HCT116 (cell line): ENCODE measurements around the gene DNMT3L.

Experiments used
- CEBPB ChIP-seq: IDR thresholded peaks from 2 replicates; pipeline ENCODE4 v1.6.1; 2012; ENCODE audit warnings: low read depth
- EGR1 ChIP-seq: IDR thresholded peaks from 2 replicates; pipeline ENCODE4 v1.6.1; 2012; ENCODE audit warnings: low read depth
- ELF1 ChIP-seq: IDR thresholded peaks from 2 replicates; pipeline ENCODE4 v1.6.1; 2012; ENCODE audit warnings: low read depth, borderline replicate concordance
- EZH2 ChIP-seq: fragments of 200-600 bp; sonication (generic); IDR thresholded peaks from 2 replicates; pipeline ENCODE4 v1.6.1; 2017; ENCODE audit warnings: antibody characterized with exemption, mixed run types
- EZH2phosphoT487 ChIP-seq: fragments of 200-600 bp; IDR thresholded peaks from 2 replicates; pipeline ENCODE4 v1.6.1; 2018; ENCODE audit warnings: antibody characterized with exemption, borderline replicate concordance
- FOSL1 ChIP-seq: IDR thresholded peaks from 2 replicates; pipeline ENCODE4 v1.6.1; 2012; ENCODE audit warnings: low read depth
- POLR2A ChIP-seq: IDR thresholded peaks from 2 replicates; pipeline ENCODE4 v1.7.0; 2011; ENCODE audit warnings: borderline replicate concordance; ENCODE audit not compliant: insufficient read depth, insufficient read length; ENCODE audit errors: extremely low read depth
- POLR2AphosphoS5 ChIP-seq: IDR thresholded peaks from 2 replicates; pipeline ENCODE4 v1.6.1; 2011; ENCODE audit warnings: mild to moderate bottlenecking, low read depth, low read length, moderate library complexity
- YY1 ChIP-seq: IDR thresholded peaks from 2 replicates; pipeline ENCODE4 v1.6.1; 2011; ENCODE audit warnings: low read length, low read depth, moderate library complexity, mild to moderate bottlenecking; ENCODE audit not compliant: insufficient replicate concordance; ENCODE audit errors: extremely low read depth
- ZNF274 ChIP-seq: fragments of 200-500 bp; sonication (Bioruptor generic); IDR thresholded peaks from 2 replicates; pipeline ENCODE4 v1.6.1; 2014; ENCODE audit warnings: mild to moderate bottlenecking, low read depth, low read length, inconsistent platforms
- TF ChIP-seq, protein P1 (sequence below), 3 experiments: fragments of 200-600 bp in 1 of 3; sonication (generic) in 1 of 3; IDR thresholded peaks in 2 of 3; conservative IDR thresholded peaks in 1 of 3; 2 replicates each; pipeline ENCODE4 v1.5.1; 2012 to 2017; ENCODE audit warnings: low read depth in 2 of 3, low read length in 2 of 3, antibody characterized with exemption in 1 of 3, borderline replicate concordance in 1 of 3, control low read depth in 1 of 3, mild to moderate bottlenecking in 1 of 3, mixed read lengths in 1 of 3, mixed run types in 1 of 3, moderate library complexity in 1 of 3; ENCODE audit not compliant: insufficient read depth in 1 of 3
- TF ChIP-seq, protein P2 (sequence below): IDR thresholded peaks from 2 replicates; pipeline ENCODE4 v1.6.1; 2012; ENCODE audit warnings: low read depth
- TF ChIP-seq, protein P3 (sequence below): IDR thresholded peaks from 2 replicates; pipeline ENCODE4 v1.6.1; 2012
- TF ChIP-seq, protein P4 (sequence below): IDR thresholded peaks from 2 replicates; pipeline ENCODE4 v1.6.1; 2012

DNA sequence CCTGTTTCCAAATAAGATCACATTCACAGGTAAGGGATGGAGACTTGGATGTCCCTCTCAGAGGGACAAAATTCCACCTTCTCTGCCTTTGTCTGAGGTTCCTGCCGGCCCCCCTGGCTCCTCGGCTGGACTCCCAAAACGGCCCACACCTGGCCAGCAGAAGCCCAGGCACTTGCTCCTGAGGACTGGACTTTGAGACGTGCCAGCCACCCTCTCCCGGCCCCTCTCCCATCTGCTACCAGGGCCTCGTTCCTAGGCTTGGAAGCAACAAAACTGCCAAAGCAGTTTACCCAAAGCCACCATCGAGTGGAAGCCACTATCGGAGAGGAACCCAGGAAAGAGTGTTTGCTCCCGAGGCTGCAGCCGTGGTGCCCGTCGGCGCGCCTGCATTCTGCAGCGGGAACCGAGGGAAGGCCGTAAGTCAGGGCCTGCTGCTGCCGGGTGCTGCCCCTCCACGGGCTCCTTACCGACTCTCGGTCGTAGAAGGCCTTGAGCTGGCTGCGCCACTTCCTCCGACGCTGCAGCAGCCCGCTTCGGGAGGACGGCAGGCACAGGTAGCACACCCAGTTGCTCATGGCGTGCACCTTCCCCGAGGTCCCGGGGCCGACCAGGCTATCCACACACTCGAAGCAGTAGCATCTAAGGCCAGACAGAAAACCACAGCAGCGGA, 3.5 kb downstream of the DNMT3L start:
- TF ChIP-seq EZH2 (no peak), ELF1 (no peak), POLR2AphosphoS5 (no peak), EZH2phosphoT487 (no peak), EGR1 (no peak), POLR2A (no peak), YY1 (no peak), CEBPB (no peak), FOSL1 (no peak), ZNF274 (no peak)
- TF ChIP-seq, protein P1, sequence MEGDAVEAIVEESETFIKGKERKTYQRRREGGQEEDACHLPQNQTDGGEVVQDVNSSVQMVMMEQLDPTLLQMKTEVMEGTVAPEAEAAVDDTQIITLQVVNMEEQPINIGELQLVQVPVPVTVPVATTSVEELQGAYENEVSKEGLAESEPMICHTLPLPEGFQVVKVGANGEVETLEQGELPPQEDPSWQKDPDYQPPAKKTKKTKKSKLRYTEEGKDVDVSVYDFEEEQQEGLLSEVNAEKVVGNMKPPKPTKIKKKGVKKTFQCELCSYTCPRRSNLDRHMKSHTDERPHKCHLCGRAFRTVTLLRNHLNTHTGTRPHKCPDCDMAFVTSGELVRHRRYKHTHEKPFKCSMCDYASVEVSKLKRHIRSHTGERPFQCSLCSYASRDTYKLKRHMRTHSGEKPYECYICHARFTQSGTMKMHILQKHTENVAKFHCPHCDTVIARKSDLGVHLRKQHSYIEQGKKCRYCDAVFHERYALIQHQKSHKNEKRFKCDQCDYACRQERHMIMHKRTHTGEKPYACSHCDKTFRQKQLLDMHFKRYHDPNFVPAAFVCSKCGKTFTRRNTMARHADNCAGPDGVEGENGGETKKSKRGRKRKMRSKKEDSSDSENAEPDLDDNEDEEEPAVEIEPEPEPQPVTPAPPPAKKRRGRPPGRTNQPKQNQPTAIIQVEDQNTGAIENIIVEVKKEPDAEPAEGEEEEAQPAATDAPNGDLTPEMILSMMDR (IDR thresholded peaks at IDR 0.05 in 2 of 3, conservative IDR thresholded peaks at IDR 0.05 in 1 of 3; ENCODE audit: borderline replicate concordance in 1 of 3, insufficient read depth in 1 of 3, low read depth in 2 of 3, low read length in 2 of 3): no peak
- TF ChIP-seq, protein P2, sequence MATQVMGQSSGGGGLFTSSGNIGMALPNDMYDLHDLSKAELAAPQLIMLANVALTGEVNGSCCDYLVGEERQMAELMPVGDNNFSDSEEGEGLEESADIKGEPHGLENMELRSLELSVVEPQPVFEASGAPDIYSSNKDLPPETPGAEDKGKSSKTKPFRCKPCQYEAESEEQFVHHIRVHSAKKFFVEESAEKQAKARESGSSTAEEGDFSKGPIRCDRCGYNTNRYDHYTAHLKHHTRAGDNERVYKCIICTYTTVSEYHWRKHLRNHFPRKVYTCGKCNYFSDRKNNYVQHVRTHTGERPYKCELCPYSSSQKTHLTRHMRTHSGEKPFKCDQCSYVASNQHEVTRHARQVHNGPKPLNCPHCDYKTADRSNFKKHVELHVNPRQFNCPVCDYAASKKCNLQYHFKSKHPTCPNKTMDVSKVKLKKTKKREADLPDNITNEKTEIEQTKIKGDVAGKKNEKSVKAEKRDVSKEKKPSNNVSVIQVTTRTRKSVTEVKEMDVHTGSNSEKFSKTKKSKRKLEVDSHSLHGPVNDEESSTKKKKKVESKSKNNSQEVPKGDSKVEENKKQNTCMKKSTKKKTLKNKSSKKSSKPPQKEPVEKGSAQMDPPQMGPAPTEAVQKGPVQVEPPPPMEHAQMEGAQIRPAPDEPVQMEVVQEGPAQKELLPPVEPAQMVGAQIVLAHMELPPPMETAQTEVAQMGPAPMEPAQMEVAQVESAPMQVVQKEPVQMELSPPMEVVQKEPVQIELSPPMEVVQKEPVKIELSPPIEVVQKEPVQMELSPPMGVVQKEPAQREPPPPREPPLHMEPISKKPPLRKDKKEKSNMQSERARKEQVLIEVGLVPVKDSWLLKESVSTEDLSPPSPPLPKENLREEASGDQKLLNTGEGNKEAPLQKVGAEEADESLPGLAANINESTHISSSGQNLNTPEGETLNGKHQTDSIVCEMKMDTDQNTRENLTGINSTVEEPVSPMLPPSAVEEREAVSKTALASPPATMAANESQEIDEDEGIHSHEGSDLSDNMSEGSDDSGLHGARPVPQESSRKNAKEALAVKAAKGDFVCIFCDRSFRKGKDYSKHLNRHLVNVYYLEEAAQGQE: no peak
- TF ChIP-seq, protein P3, sequence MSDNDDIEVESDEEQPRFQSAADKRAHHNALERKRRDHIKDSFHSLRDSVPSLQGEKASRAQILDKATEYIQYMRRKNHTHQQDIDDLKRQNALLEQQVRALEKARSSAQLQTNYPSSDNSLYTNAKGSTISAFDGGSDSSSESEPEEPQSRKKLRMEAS: no peak
- TF ChIP-seq, protein P4, sequence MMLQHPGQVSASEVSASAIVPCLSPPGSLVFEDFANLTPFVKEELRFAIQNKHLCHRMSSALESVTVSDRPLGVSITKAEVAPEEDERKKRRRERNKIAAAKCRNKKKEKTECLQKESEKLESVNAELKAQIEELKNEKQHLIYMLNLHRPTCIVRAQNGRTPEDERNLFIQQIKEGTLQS: no peak
